ENCODE data around the gene DENND1A.
"Not testable (repeated sequence)": the region's sequence is repeated elsewhere in the genome, so short reads cannot be mapped to it uniquely, and the experiment has no call there.

Gene DENND1A

DNA sequence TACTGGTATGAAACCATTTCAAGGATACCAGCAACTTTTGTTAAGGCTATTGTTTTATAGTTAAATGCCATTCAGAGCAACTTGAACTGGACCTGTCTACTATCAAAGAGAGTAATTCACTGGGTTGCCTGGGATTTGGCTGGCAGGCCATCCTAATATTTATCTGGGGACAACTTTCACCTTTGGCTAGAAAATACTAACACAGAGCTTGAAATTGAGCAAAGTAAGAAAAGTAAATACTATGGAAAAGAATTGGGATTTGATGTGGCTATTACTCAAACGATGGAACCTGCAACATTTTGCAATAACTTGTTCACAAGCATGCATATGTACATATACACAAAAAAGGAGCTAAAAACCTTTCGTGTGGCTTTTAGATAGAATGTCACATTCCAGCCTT, 191.3 kb downstream of the DENND1A start:
- DNase-seq (ENCODE audit: low read depth in 3 of 3, low spot score in 1 of 3), result no peak

DNA sequence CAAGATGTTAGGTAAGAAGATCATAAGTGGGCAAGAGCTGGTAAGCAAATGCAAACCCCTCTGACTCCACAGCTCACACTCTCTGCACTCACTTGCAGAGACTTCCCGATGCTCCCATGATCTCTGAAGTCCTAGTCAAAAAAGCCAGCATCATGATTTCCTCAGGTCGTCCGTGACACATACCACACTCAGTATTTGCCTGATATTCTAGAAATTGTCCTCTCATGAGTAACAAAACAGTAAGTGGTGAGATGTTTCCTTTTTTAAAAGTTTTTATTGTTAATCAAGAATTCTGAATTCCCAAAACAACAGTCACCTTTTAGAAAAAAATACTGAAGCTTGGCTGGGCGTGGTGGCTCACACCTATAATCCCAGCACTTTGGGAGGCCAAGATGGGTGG, 194.6 kb downstream of the DENND1A start:
- no peak for DNase-seq (ENCODE audit: low read depth in 3 of 3, low spot score in 1 of 3)

DNA sequence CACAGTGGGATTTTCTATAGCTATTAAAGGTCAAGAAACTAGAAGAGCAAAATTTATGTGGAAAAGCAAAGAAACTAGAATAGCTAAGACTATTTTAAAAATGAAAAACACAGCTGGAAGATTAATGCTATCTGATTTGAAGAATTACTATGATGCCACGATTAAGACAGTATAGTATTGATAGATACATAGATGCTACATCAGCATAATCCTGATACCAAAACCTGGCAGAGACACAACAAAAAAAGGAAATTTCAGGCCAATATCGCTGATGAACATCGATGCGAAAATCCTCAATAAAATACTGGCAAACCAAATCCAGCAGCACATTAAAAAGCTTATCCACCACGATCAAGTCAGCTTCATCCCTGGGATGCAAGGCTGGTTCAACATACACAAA, 201.4 kb downstream of the DENND1A start:
- not testable (repeated sequence) for DNase-seq (ENCODE audit: low read depth in 3 of 3, low spot score in 1 of 3)

DNA sequence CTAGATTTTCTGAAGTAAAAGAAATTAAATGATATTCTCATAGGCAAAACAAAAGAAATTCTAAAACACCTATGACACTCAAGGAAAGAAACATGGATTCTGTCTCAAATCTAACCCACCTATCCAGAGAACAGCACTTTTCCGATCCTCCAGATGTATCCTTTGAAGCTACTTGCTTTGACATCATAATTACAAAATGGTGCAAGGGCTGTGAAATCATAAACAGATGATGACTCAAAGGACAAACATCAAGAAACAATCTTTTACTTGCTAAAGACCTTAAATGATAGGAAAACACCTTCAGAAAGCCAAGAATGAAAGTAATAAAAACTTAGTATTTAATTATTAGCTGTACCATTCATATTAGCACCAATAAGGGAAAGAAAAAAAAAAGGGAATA, 202.6 kb downstream of the DENND1A start:
- no peak for DNase-seq (ENCODE audit: low read depth in 3 of 3, low spot score in 1 of 3)

DNA sequence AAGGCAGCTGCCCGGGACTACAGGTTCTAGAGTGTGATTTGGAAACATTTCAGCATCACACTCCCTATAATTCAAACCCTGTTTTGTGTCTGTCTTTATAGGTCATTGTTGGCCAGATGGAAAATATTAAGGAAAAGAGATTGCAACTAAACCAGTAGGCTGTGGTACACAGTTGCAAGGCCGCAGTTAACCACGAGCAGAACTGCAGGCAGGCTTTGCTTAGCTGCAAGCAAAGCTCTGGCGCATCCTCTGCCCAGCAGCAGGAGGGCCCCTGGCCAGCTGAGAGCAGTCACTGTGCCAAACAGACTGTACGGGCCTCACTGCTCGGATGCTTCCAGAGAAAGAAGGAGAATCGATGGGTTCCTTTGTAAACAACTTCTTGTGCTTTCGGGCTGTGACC, 204.5 kb downstream of the DENND1A start:
- DNase-seq (ENCODE audit: low read depth in 3 of 3, low spot score in 1 of 3), result no peak

DNA sequence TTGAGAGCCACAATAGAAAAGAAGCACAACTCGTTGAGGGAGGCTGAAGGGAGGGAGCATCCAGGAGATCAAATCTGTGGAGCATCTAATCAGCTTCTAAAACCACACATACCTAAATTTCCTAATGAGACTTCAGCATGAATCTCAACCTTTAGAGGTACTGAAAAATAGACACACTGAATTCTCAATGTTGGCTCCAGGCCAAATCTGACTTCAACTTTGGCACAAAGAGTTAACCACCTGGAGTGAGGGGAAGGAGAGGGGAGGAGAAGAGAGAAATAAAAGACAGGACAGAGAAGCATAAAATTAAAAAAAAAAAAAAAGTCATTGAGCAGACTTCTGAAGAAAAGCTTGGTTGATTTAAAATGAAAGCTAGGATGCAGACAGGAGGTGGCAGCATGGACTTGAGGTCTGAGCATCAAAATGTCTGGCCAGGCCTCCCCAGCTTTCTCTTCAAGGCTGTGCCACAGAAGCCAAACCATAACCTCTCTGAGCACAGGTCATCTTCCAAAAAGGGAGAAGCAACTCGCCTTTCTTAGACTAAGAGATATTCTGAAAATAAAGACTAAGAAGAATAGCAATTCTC, 205.6 kb downstream of the DENND1A start:
- no peak for DNase-seq (ENCODE audit: low read depth in 3 of 3, low spot score in 1 of 3)

DNA sequence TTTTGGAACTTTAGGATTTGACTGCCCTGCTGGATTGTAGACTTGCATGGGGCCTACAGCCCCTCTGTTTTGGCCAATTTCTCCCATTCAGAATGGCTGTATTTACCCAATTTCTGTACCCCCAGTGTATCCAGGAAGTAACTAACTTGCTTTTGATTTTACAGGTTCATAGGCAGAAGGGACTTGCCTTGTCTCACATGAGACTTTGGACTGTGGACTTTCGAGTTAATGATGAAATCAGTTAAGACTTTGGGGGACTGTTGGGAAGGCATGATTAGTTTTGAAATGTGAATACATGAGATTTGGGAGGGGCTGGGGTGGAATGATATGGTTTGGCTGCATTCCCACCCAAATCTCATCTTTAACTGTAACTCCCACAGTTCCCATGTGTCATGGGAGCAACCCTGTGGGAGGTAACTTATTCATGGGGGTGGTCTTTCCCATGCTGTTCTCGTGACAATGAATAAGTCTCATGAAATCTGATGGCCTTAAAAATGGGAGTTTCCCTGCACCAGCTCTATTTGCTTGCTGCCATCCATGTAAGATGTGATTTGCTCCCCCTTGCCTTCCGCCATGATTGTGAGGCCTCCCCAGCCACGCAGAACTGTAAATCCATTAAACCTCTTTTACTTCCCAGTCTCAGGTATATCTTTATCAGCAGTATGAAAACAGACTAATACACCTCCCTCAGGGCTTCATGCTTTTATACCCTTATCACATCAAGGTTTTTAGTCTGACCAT, 206.6 kb downstream of the DENND1A start:
- no peak for DNase-seq (ENCODE audit: low read depth in 3 of 3, low spot score in 1 of 3)

DNA sequence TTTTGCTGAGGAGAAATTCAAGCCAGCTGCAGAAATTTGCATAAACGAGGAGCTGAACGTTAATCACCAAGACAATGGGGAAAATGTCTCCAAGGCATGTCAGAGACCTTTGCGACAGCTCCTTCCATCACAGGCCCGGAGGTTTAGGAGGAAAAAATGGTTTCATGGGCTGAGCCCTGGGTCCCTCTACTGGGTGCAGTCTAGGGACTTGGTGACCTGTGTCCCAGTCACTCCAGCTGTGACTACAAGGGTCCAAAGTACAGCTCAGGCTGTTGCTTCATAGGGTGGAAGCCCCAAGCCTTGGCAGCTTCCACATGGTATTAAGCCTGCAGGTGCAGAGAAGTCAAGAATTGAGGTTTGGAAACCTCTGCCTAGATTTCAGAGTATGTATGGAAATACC, 207.5 kb downstream of the DENND1A start:
- DNase-seq (ENCODE audit: low read depth in 3 of 3, low spot score in 1 of 3), result no peak

DNA sequence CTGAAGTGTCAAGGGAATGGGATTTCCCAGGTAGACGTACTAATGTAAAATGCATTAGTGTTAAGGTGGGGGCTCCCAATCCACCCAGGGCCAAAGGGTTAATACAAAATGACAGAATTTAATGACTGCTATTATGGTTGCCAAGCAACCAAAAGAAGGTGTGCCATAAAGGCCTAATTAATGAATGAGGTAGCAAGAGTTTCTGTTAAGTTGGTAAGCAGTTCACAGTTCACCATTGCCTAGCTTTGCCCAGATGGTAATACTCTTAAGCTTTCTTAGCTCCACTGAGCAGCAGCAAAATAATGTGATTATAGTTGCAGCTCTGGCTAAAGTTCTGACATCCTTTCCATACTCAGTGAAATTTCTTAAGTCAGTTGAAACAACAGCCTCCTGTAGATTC, 211.7 kb downstream of the DENND1A start:
- no peak for DNase-seq (ENCODE audit: low read depth in 3 of 3, low spot score in 1 of 3)

DNA sequence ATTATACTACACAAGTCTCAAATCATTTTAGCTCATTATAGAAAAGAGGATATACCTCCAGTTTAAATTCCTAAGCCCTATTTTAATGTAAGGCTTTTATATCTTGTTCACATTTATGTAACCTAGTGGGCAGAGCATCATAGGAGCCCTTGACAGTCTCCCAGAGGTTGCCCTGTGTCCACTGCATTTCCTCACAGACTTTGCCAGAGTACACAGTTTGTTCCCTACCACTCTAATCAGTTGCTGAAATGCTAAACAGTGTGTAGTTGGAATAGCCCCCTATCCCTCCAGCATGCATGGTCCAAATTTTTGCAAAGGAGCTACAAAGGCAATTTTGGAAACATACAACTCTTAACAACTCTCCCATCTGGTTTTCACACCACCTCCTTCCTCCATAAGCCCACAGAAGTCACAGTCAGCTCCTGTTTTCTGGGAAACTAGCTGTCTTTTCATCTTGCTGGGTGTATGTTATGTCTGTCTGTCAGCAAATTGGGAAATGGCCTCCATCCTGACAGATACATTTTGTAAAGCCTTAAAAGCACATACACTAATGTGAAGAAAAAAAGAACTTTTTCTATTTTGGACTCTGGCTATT, 212.2 kb downstream of the DENND1A start:
- DNase-seq (ENCODE audit: low read depth in 3 of 3, low spot score in 1 of 3), result no peak

DNA sequence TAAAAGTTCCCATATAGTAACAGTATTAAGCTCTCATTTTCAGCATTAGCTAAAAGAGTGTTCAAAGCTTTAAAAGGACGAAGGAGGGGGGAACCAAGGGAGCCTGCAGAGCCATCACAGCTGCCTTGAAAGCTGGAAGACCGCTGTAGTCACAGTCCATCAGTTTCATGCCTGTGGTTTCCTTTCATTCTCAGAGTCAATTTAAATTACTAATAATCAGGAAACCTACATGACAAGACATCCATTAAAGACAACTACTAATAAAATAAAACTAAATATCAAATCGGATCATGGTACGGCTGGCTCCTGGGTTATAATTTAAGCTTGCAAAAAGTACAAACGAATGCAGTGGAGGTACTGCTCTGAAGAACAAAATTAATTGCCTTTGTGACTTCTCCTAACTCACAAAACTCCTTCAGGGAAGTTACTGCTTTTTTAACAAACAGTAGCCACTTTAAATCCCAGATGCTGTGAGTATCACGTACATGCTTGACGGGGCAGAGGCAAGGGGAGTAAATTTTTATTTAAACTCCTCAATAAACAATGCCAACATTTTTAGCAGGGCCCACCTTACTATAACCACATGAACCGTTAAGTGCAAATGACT, 213.5 kb downstream of the DENND1A start:
- no peak for DNase-seq (ENCODE audit: low read depth in 3 of 3, low spot score in 1 of 3)

DNA sequence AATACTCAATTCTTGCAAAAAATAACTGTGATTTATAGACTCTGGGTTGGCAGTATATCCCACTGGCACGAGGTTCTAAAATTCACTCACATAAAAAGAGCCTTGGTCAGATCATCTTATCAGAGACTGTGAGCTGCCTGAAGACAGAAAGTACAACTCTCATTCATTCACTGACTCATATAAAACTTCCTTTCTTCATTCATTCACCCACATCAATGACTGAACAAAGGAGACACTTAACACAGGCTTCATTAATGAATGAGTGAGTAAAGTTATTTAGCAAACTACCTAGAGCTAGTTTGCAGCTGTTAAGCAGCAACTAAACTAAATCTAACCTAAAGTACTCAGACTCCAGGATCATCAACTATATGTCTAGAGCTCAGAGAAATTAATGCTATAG, 214.7 kb downstream of the DENND1A start:
- DNase-seq (ENCODE audit: low read depth in 3 of 3, low spot score in 1 of 3), result no peak

DNA sequence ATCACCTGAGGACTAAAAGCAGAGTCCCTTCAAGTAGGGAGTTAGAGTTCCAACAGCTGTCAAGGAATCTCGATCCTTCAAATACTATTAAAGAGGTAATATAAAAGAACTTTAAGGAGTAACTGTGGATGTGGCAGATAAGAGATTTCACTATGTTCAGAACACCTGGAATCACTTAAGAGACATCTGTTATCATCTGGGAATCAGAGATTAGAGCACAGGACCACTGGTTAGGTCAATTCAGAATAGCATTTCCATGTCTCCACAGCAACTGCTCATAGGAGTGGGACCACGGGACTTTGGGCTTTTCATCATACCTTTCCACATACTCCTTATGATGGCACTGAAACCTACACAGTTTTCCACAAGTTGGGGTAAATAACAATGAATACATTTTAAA, 216.6 kb downstream of the DENND1A start:
- DNase-seq (ENCODE audit: low read depth in 3 of 3, low spot score in 1 of 3), result no peak

DNA sequence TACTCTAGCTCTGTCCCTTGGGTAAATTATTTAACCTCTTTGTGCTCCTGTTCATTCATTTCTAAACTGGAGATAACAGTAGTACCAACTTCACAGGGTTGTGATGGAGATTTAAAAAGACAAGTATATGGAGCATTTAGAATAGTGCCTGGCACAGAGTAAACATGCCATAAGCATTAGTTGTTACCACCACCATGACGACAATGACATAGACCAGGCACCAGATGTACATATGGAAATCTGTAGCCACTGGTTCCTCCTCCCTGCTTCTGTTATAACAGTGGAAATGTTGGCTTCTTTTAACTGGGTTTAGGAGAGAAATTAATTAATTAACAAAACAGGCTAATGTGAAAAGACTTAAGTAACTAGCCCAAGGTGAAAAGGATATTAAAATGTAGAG, 217.5 kb downstream of the DENND1A start:
- no peak for DNase-seq (ENCODE audit: low read depth in 3 of 3, low spot score in 1 of 3)

DNA sequence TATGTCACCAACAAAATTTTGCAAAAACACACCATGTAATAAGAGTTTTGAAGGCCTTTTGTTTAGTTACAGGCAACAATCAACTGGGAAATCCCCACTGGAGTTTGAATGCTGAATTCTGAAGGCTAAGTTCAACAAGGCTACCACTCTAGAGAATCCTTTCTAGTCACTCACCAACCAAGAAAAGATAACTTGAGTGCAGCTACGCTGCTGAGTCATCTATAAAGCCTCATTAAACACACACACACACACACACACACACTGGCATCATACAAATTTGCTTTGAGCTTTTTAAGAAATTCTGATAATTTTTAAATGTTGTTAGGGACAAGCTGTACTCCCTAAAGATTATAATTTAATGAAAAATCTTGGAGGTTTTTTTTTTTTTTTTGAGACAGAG, 219.6 kb downstream of the DENND1A start:
- no peak for DNase-seq (ENCODE audit: low read depth in 3 of 3, low spot score in 1 of 3)

DNA sequence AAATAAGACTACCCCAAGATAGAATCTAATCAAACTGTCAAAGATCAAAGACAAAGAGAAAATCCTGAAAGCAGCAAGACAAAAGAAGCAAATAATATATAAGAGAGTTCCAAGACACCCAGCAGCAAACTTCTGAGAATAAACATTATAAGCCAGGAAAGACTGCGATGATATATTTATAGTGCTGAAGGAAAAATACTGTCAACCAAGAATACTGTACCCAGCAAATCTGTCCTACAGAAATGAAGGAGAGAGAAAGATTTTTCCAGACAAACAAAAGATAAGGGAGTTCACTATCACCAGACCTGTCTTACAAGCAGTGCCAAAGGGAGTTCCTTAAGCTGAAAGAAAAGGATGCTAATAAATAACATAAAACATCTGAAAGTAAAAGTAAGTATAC, 227.4 kb downstream of the DENND1A start:
- DNase-seq (ENCODE audit: low read depth in 3 of 3, low spot score in 1 of 3), result no peak

DNA sequence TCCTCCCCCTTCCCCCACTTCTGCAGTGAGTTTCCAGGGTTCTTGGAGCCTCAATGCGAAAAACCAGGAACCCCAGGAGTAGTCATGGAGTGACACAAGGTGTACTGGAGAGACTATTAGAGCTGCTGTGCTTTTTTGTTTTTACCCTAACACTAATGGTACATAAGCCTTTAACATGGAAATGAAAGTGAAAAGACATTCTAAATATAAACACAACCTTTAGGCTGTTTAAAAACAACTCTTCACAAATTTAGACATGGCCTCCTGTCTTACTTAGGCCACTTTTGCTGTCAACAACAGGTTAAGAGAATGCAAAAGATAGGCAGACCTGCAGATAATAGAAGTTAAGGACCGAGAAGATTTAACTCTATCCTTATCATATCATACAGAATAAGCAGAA, 232.2 kb downstream of the DENND1A start:
- DNase-seq (ENCODE audit: low read depth in 3 of 3, low spot score in 1 of 3), result no peak

DNA sequence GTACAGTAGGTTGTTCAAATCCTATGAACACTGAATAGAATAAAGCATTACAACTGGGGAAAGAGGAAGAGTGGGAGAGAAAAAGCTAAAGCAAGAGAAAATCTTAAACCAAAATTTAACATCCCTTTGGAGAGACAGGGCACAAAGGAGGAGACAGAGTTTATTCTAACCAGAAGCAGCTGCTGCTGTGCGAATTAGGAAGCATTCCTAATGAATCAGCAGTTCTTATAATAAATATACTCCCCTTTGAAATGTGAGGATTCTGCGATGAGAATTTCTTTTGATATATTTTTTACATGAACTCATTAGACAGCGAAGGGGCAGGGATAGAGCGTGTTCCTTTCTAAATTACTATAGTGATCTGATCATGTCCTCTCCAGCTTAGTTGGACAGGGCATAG, 233.4 kb downstream of the DENND1A start:
- DNase-seq (ENCODE audit: low read depth in 3 of 3, low spot score in 1 of 3), result no peak

DNA sequence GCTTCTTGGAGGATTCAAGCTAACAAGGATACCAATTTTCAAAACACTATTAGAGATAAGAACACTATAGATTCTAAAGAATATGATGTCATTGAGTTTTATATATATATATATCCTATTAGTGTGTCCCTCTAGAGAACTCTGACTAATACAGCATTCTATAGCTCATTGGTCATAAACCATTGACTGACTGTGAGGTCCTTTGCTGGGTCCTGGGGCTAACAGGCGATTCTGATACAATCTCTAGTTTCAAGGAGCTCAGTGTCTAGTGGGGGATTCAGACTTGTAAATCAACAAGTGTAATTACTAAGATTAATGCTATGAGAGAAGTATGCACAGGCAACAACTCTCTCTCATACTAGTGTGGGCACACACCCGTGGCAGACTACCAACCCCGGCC, 234.5 kb downstream of the DENND1A start:
- DNase-seq (ENCODE audit: low read depth in 3 of 3, low spot score in 1 of 3), result no peak

DNA sequence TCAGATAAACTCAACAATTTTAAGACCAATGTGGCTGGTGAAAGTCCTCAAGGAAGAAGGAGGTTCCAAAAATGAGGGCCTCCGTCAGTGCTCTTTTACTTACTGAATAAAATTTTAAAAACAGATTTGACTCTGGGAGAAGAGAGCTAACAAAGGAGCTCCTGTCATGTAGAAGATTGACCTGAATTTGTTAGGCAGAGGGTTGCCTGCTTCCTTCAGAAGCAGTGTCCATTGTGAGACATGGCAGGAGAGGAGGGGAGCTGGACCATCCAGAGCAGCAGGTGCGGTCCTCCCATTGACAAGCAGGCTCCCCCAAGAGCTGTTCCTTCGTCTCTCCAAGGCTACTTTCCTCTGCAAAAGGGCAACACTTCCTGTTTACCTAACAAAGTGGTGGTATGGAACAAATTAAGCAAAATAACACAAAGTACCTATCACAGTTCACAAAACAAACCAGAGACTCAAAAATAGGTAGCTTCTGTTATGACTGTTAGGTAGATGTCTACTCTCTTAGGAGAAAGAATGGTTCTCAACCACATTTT, 238.1 kb downstream of the DENND1A start:
- DNase-seq (ENCODE audit: low read depth in 3 of 3, low spot score in 1 of 3), result no peak

DNA sequence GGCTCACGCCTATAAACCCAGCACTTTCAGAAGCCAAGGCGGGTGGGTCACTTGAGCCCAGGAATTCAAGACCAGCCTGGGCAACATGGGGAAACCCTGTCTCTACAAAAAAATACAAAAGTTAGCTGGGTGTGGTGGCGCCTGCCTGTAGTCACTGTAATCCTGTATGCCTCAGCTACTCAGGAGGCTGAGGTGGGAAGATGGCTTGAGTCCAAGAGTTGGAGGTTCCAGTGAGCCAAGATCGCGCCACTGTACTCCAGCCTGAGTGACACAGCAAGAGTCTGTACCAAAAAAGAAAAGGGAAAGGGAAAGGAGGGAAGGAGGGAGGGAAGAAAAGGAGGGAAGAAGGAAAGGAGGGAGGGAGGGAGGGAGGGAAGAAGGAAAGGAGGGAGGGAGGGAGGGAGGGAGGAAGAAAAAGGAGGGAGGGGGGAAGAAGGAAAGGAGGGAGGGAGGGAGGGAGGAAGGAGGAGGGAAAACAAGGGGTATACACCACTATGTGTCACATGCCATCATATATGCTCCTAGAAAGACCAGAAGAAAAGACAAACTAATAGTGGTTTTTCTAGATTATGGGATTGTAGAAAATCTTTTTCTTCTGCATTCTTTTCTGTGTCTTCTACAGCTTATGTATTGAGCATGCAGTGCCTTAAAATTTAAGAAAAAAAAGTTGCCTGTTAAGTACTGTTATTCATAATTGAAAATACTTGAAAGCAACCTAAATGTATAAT, 240.1 kb downstream of the DENND1A start:
- no peak for DNase-seq (ENCODE audit: low read depth in 3 of 3, low spot score in 1 of 3)
